ENCODE data around the gene OR4D9. TPM values are rescaled to one million over a fixed set of nuclear protein-coding genes. Genes with fewer than 3 reads are reported as not detected.
A peak's percentile ranks its signal among the peaks of the same experiment; 100 is the strongest.

The OR4D9 gene
- total and polyA plus RNA-seq, 2 experiments from 2014 or later = not detected

DNA sequence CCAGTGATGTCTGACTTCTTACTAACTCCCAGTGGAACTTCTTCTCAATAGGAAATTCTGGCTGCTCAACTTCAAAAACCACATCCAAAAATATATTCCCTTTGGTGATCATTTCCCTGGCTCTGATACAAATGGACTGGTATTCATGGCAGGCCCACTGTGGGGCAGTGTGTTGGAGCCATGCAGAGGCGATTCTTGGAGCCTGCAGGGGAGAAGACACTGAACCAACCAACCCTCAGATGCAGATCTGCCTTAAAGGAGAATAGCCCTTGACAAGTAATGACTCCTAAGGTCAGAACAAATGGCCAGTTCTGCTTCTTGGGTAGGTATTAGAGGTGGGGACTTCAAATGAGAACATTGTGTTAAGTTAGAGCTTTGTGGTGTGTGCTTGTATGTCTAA, 12.2 kb downstream of the OR4D9 start (continued):
- TF ChIP-seq, protein P1, sequence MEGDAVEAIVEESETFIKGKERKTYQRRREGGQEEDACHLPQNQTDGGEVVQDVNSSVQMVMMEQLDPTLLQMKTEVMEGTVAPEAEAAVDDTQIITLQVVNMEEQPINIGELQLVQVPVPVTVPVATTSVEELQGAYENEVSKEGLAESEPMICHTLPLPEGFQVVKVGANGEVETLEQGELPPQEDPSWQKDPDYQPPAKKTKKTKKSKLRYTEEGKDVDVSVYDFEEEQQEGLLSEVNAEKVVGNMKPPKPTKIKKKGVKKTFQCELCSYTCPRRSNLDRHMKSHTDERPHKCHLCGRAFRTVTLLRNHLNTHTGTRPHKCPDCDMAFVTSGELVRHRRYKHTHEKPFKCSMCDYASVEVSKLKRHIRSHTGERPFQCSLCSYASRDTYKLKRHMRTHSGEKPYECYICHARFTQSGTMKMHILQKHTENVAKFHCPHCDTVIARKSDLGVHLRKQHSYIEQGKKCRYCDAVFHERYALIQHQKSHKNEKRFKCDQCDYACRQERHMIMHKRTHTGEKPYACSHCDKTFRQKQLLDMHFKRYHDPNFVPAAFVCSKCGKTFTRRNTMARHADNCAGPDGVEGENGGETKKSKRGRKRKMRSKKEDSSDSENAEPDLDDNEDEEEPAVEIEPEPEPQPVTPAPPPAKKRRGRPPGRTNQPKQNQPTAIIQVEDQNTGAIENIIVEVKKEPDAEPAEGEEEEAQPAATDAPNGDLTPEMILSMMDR (conservative IDR thresholded peaks at IDR 0.05; ENCODE audit: low read depth in 2 of 2) = peak; percentile 23 to 31; a peak in 3 of 4 replicates
- TF ChIP-seq, protein P2, sequence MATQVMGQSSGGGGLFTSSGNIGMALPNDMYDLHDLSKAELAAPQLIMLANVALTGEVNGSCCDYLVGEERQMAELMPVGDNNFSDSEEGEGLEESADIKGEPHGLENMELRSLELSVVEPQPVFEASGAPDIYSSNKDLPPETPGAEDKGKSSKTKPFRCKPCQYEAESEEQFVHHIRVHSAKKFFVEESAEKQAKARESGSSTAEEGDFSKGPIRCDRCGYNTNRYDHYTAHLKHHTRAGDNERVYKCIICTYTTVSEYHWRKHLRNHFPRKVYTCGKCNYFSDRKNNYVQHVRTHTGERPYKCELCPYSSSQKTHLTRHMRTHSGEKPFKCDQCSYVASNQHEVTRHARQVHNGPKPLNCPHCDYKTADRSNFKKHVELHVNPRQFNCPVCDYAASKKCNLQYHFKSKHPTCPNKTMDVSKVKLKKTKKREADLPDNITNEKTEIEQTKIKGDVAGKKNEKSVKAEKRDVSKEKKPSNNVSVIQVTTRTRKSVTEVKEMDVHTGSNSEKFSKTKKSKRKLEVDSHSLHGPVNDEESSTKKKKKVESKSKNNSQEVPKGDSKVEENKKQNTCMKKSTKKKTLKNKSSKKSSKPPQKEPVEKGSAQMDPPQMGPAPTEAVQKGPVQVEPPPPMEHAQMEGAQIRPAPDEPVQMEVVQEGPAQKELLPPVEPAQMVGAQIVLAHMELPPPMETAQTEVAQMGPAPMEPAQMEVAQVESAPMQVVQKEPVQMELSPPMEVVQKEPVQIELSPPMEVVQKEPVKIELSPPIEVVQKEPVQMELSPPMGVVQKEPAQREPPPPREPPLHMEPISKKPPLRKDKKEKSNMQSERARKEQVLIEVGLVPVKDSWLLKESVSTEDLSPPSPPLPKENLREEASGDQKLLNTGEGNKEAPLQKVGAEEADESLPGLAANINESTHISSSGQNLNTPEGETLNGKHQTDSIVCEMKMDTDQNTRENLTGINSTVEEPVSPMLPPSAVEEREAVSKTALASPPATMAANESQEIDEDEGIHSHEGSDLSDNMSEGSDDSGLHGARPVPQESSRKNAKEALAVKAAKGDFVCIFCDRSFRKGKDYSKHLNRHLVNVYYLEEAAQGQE (IDR thresholded peaks at IDR 0.05; ENCODE audit: unreplicated experiment) = no peak
- TF ChIP-seq NANOG (IDR thresholded peaks at IDR 0.05; ENCODE audit: borderline replicate concordance) = no peak

DNA sequence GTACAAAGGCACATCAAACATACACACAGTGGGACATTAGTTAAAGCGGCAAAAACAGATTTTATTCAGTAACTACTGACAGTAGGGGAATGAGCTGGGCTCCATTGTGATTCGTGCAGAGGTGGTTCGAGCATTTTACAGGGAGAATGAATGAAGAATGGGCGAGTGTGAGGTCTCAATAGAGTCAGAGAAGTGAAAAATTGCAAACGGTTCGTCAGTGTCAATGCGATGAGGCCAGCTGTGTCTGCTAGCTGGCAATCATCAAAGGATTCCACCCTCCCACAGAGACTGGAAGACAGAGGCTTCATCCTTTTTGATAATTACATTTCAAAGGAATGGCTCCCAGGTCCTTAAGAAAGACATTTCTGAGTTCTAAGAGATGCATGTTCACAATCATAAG, 17.4 kb downstream of the OR4D9 start:
- no peaks in the 10 kb centered on the region for H3K79me2 ChIP-seq (replicated peaks; ENCODE audit: insufficient read depth)
- no peaks in the 10 kb centered on the region for H3K9me3 Mint-ChIP-seq
- H3K4me1 Mint-ChIP-seq = peaks cover 27% of the 10 kb centered on the region
- no peak overlapping the region for H3K27ac Mint-ChIP-seq
- no peak overlapping the region for H3K4me3 ChIP-seq
- no peaks in the 10 kb centered on the region for H4K20me1 ChIP-seq (replicated peaks; ENCODE audit: insufficient read depth)
- no peaks in the 10 kb centered on the region for H3K36me3 ChIP-seq (ENCODE audit: insufficient read depth)
- H3K36me3 Mint-ChIP-seq (ENCODE audit: low read depth) = no peaks in the 10 kb centered on the region
- H3K4me2 ChIP-seq = peak overlapping the region; percentile 21; the same call in 1 of the 2 replicates
- H3K27me3 Mint-ChIP-seq (ENCODE audit: insufficient read depth, low read depth, poor library complexity) = peaks cover 7% of the 10 kb centered on the region
- no peak overlapping the region for H3K27ac ChIP-seq (ENCODE audit: low read depth)
- DNase-seq (ENCODE audit: low spot score) (peak; percentile 13), ATAC-seq (peak; percentile 32; the same call in 2 of the 3 replicates)
- no peaks in the 10 kb centered on the region for H3K27me3 ChIP-seq (ENCODE audit: insufficient read depth)
- H3K4me1 ChIP-seq (ENCODE audit: insufficient read depth) = peaks cover 23% of the 10 kb centered on the region
- peak overlapping the region; percentile 4; the same call in 1 of the 2 replicates for H2AFZ ChIP-seq
- no peaks in the 10 kb centered on the region for H3F3A ChIP-seq (replicated peaks; ENCODE audit: low read depth)
- no peak overlapping the region for H3K4me3 Mint-ChIP-seq
- peaks cover 9% of the 10 kb centered on the region; the same call in 1 of the 2 replicates for H3K9me2 ChIP-seq (ENCODE audit: insufficient read depth)
- TF ChIP-seq JUNB (IDR thresholded peaks at IDR 0.05; ENCODE audit: unreplicated experiment) = no peak
- TF ChIP-seq, protein P1 (conservative IDR thresholded peaks at IDR 0.05; ENCODE audit: low read depth in 2 of 2) = no peak
- TF ChIP-seq ZNF331 (CRISPR knock-in tag; IDR thresholded peaks at IDR 0.05; ENCODE audit: low read depth) = no peak
- TF ChIP-seq, protein P3, sequence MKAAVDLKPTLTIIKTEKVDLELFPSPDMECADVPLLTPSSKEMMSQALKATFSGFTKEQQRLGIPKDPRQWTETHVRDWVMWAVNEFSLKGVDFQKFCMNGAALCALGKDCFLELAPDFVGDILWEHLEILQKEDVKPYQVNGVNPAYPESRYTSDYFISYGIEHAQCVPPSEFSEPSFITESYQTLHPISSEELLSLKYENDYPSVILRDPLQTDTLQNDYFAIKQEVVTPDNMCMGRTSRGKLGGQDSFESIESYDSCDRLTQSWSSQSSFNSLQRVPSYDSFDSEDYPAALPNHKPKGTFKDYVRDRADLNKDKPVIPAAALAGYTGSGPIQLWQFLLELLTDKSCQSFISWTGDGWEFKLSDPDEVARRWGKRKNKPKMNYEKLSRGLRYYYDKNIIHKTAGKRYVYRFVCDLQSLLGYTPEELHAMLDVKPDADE (IDR thresholded peaks at IDR 0.05) = no peak
- no peak for TF ChIP-seq EZH2 (IDR thresholded peaks at IDR 0.05; ENCODE audit: low read depth, unreplicated experiment)
- no peak for TF ChIP-seq STAT1 (IDR thresholded peaks at IDR 0.05; ENCODE audit: unreplicated experiment)
- TF ChIP-seq EZH2phosphoT487 (IDR thresholded peaks at IDR 0.05; ENCODE audit: unreplicated experiment) = no peak
- TF ChIP-seq NANOG (IDR thresholded peaks at IDR 0.05; ENCODE audit: borderline replicate concordance) = no peak
- TF ChIP-seq, protein P2 (IDR thresholded peaks at IDR 0.05; ENCODE audit: unreplicated experiment) = no peak
- no peak for TF ChIP-seq ZNF114 (CRISPR knock-in tag; IDR thresholded peaks at IDR 0.05)

Measured in GM23338 (cell line).